ENCODE data around the gene PTPRN2. TPM values are rescaled to one million over a fixed set of nuclear protein-coding genes. Genes with fewer than 3 reads are reported as not detected.

The PTPRN2 gene
- total RNA-seq, 1 experiment from 2014 or later: 2.1 TPM

DNA sequence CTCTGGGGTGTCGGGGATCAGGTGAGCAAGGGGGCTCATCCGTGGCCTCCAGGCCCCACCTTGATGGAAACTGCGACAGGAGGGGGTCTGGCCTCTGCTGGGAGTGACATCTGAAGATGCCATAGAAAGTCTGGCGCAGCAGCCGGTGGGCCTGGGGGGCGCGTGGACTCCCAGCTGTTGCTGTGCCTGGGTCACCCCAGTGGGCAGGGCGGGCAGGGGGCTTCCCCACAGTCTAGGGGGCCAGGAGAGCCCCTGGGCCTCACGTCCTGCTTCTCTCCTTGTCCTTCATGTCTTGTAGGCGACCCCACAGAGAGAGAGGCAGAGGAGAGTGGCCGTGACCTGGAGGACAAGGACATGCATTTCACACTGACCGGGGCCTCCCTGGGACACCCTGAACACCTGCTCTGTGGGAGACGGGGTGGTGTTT, 800.3 kb downstream of the PTPRN2 start:
- CTCF ChIA-PET: no interaction called here
- H3K4me1 ChIP-seq (ENCODE audit: control insufficient read depth in 1 of 2, insufficient read depth in 2 of 2, low read length in 2 of 2): no peaks in the 10 kb centered on the region
- ATAC-seq: no peak
- H3K9ac ChIP-seq (ENCODE audit: low read length): no peak overlapping the region
- no peak for DNase-seq (ENCODE audit: low read depth, low spot score)
- BruUV-seq (replicated peaks): no TSS peak
- no peaks in the 10 kb centered on the region for H3K79me2 ChIP-seq (ENCODE audit: insufficient read depth, low read length)
- H3K4me3 ChIP-seq (replicated peaks in 1 of 2; ENCODE audit: low read depth in 1 of 2, low read length in 2 of 2): no peak overlapping the region
- TF ChIP-seq FOSL1 (IDR thresholded peaks at IDR 0.05; ENCODE audit: low read depth): no peak
- TF ChIP-seq SIN3A (IDR thresholded peaks at IDR 0.05; ENCODE audit: low read depth): no peak
- TF ChIP-seq TCF7L2 (IDR thresholded peaks at IDR 0.05; ENCODE audit: borderline replicate concordance, extremely low read depth, insufficient read depth, insufficient read length): no peak
- TF ChIP-seq, protein P1, sequence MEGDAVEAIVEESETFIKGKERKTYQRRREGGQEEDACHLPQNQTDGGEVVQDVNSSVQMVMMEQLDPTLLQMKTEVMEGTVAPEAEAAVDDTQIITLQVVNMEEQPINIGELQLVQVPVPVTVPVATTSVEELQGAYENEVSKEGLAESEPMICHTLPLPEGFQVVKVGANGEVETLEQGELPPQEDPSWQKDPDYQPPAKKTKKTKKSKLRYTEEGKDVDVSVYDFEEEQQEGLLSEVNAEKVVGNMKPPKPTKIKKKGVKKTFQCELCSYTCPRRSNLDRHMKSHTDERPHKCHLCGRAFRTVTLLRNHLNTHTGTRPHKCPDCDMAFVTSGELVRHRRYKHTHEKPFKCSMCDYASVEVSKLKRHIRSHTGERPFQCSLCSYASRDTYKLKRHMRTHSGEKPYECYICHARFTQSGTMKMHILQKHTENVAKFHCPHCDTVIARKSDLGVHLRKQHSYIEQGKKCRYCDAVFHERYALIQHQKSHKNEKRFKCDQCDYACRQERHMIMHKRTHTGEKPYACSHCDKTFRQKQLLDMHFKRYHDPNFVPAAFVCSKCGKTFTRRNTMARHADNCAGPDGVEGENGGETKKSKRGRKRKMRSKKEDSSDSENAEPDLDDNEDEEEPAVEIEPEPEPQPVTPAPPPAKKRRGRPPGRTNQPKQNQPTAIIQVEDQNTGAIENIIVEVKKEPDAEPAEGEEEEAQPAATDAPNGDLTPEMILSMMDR (IDR thresholded peaks at IDR 0.05 in 2 of 3, conservative IDR thresholded peaks at IDR 0.05 in 1 of 3; ENCODE audit: borderline replicate concordance in 1 of 3, insufficient read depth in 1 of 3, low read depth in 2 of 3, low read length in 2 of 3): no peak
- no peak for TF ChIP-seq CBX3 (IDR thresholded peaks at IDR 0.05; ENCODE audit: low read depth)
- no peak for TF ChIP-seq JUND (IDR thresholded peaks at IDR 0.05)
- TF ChIP-seq, protein P2, sequence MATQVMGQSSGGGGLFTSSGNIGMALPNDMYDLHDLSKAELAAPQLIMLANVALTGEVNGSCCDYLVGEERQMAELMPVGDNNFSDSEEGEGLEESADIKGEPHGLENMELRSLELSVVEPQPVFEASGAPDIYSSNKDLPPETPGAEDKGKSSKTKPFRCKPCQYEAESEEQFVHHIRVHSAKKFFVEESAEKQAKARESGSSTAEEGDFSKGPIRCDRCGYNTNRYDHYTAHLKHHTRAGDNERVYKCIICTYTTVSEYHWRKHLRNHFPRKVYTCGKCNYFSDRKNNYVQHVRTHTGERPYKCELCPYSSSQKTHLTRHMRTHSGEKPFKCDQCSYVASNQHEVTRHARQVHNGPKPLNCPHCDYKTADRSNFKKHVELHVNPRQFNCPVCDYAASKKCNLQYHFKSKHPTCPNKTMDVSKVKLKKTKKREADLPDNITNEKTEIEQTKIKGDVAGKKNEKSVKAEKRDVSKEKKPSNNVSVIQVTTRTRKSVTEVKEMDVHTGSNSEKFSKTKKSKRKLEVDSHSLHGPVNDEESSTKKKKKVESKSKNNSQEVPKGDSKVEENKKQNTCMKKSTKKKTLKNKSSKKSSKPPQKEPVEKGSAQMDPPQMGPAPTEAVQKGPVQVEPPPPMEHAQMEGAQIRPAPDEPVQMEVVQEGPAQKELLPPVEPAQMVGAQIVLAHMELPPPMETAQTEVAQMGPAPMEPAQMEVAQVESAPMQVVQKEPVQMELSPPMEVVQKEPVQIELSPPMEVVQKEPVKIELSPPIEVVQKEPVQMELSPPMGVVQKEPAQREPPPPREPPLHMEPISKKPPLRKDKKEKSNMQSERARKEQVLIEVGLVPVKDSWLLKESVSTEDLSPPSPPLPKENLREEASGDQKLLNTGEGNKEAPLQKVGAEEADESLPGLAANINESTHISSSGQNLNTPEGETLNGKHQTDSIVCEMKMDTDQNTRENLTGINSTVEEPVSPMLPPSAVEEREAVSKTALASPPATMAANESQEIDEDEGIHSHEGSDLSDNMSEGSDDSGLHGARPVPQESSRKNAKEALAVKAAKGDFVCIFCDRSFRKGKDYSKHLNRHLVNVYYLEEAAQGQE (IDR thresholded peaks at IDR 0.05; ENCODE audit: low read depth): no peak
- TF ChIP-seq EGR1 (IDR thresholded peaks at IDR 0.05; ENCODE audit: low read depth): no peak
- TF ChIP-seq EZH2 (IDR thresholded peaks at IDR 0.05): no peak
- no peak for TF ChIP-seq SP1 (IDR thresholded peaks at IDR 0.05; ENCODE audit: low read depth)
- no peak for TF ChIP-seq EZH2phosphoT487 (IDR thresholded peaks at IDR 0.05; ENCODE audit: borderline replicate concordance)
- no peak for TF ChIP-seq RAD21 (IDR thresholded peaks at IDR 0.05; ENCODE audit: low read depth)
- TF ChIP-seq SRF (IDR thresholded peaks at IDR 0.05; ENCODE audit: low read depth): no peak
- TF ChIP-seq, protein P3, sequence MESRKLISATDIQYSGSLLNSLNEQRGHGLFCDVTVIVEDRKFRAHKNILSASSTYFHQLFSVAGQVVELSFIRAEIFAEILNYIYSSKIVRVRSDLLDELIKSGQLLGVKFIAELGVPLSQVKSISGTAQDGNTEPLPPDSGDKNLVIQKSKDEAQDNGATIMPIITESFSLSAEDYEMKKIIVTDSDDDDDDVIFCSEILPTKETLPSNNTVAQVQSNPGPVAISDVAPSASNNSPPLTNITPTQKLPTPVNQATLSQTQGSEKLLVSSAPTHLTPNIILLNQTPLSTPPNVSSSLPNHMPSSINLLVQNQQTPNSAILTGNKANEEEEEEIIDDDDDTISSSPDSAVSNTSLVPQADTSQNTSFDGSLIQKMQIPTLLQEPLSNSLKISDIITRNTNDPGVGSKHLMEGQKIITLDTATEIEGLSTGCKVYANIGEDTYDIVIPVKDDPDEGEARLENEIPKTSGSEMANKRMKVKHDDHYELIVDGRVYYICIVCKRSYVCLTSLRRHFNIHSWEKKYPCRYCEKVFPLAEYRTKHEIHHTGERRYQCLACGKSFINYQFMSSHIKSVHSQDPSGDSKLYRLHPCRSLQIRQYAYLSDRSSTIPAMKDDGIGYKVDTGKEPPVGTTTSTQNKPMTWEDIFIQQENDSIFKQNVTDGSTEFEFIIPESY (IDR thresholded peaks at IDR 0.05; ENCODE audit: extremely low read depth, insufficient replicate concordance, low read length): no peak
- TF ChIP-seq ZFX (IDR thresholded peaks at IDR 0.05): no peak
- TF ChIP-seq POLR2AphosphoS5 (IDR thresholded peaks at IDR 0.05; ENCODE audit: low read depth, low read length): no peak
- H3K27ac ChIP-seq (ENCODE audit: low read depth, low read length): no peak overlapping the region
- no peaks in the 10 kb centered on the region for H4K20me1 ChIP-seq (ENCODE audit: insufficient read depth)
- POLR2A ChIA-PET: no interaction called here
- H3K36me3 ChIP-seq (ENCODE audit: control insufficient read depth in 1 of 2, insufficient read depth in 2 of 2, low read length in 2 of 2): no peaks in the 10 kb centered on the region
- intact Hi-C loops (cut with micrococcal nuclease): no loop called here
- no peak overlapping the region for H2AFZ ChIP-seq (ENCODE audit: low read depth, low read length, poor library complexity, severe bottlenecking)
- H3K4me2 ChIP-seq (ENCODE audit: low read length): no peak overlapping the region
- no peaks in the 10 kb centered on the region for H3K9me3 ChIP-seq (ENCODE audit: control insufficient read depth in 1 of 2, insufficient read depth in 1 of 2, low read depth in 1 of 2, low read length in 2 of 2)
- H3K27me3 ChIP-seq (ENCODE audit: insufficient read depth, low read length): no peaks in the 10 kb centered on the region
- no peaks in the 10 kb centered on the region for H3K9me2 ChIP-seq (ENCODE audit: insufficient read depth)
- RAD21 ChIA-PET (ENCODE audit: low non-redundant PET in 1 of 2, low total read pairs in 2 of 2, uncharacterized antibody in 2 of 2, unreplicated experiment in 2 of 2): no interaction called here
